H1 (cell line): ENCODE measurements around the gene SNX25. TPM values are rescaled to one million over a fixed set of nuclear protein-coding genes. Genes with fewer than 3 reads are reported as not detected.

Experiments used
- CTCF ChIA-PET: fragments of 300-600 bp; sonication (Branson Sonifier 250); formaldehyde crosslinking; loops from one replicate; lab custom pipeline; 2021; ENCODE audit not compliant: partially characterized antibody; lab: Charles Lee
- POLR2A ChIA-PET: fragments of 300-600 bp; sonication (Branson Sonifier 250); formaldehyde crosslinking; loops from one replicate; lab custom pipeline; 2021; ENCODE audit warnings: inconsistent platforms; ENCODE audit not compliant: partially characterized antibody; lab: Charles Lee
- DNase-seq, 2 experiments: peaks; one replicate each; pipeline versions ENCODE4 v3.0.0 to v3.0.0-alpha.2; 2010 to 2022; ENCODE audit warnings: low spot score in 2 of 2, low read depth in 1 of 2, mixed read lengths in 1 of 2
- FAIRE-seq: peaks from 2 replicates; lab custom pipeline; 2011; peaks lifted over from hg19 to GRCh38; lab: Jason Lieb, UNC
- H2AFZ ChIP-seq: 2 replicates; pipeline ENCODE4 v1.8.1; 2012; ENCODE audit warnings: low read length, inconsistent platforms
- H2AK5ac ChIP-seq: 2 replicates; pipeline ENCODE4 v1.6.1; 2013; ENCODE audit warnings: low read depth, low read length
- H2BK120ac ChIP-seq: replicated peaks from 2 replicates; pipeline ENCODE3; 2013; ENCODE audit warnings: low read depth, low read length, inconsistent platforms
- H2BK12ac ChIP-seq: 2 replicates; pipeline ENCODE4 v1.6.1; 2013; ENCODE audit warnings: low read depth, low read length
- H2BK15ac ChIP-seq: 2 replicates; pipeline ENCODE4 v1.6.1; 2013; ENCODE audit warnings: low read length
- H2BK20ac ChIP-seq: 2 replicates; pipeline ENCODE4 v1.6.1; 2013; ENCODE audit warnings: low read length
- H2BK5ac ChIP-seq: 2 replicates; pipeline ENCODE4 v1.6.1; 2013; ENCODE audit warnings: low read depth, low read length
- H3K14ac ChIP-seq: 2 replicates; pipeline ENCODE4 v1.6.1; 2013; ENCODE audit warnings: inconsistent platforms; ENCODE audit not compliant: insufficient read length
- H3K18ac ChIP-seq: 2 replicates; pipeline ENCODE4 v1.6.1; 2013; ENCODE audit warnings: low read length; ENCODE audit errors: extremely low read depth
- H3K23ac ChIP-seq: 2 replicates; pipeline ENCODE4 v1.6.1; 2013; ENCODE audit warnings: inconsistent platforms; ENCODE audit not compliant: insufficient read length
- H3K23me2 ChIP-seq: 2 replicates; pipeline ENCODE4 v1.6.1; 2013; ENCODE audit warnings: low read depth, low read length
- H3K27ac ChIP-seq: 2 replicates; pipeline ENCODE4 v1.6.1; 2011; ENCODE audit warnings: low read depth, low read length, inconsistent platforms
- H3K27me3 ChIP-seq, 4 experiments: replicated peaks in 1 of 4; 1 replicate in 1 of 4; 2 replicates in 3 of 4; pipeline versions ENCODE4 v1.6.1 to v1.8.1; 2011 to 2013; ENCODE audit warnings: low read length in 3 of 4, mild to moderate bottlenecking in 3 of 4, inconsistent platforms in 2 of 4, mixed read lengths in 2 of 4, moderate library complexity in 1 of 4; ENCODE audit not compliant: control insufficient read depth in 3 of 4, insufficient read depth in 3 of 4; ENCODE audit errors: extremely low read depth in 1 of 4
- H3K36me3 ChIP-seq, 4 experiments: 2 replicates each; pipeline versions ENCODE4 v1.6.1 to v1.8.1; 2011 to 2013; ENCODE audit warnings: mild to moderate bottlenecking in 4 of 4, low read length in 3 of 4, moderate library complexity in 2 of 4, control low read depth in 1 of 4, inconsistent platforms in 1 of 4; ENCODE audit not compliant: insufficient read depth in 4 of 4, control insufficient read depth in 2 of 4
- H3K4ac ChIP-seq: replicated peaks from 2 replicates; pipeline ENCODE3; 2013; ENCODE audit warnings: low read length, low read depth, mixed read lengths, inconsistent platforms; ENCODE audit not compliant: insufficient read length
- H3K4me1 ChIP-seq, 4 experiments: replicated peaks in 1 of 4; 1 replicate in 1 of 4; 2 replicates in 3 of 4; pipeline versions ENCODE4 v1.6.1 to v1.8.1; 2011 to 2013; ENCODE audit warnings: low read length in 3 of 4, inconsistent platforms in 2 of 4, mixed read lengths in 1 of 4; ENCODE audit not compliant: insufficient read depth in 4 of 4, control insufficient read depth in 3 of 4
- H3K4me2 ChIP-seq, 2 experiments: 2 replicates each; pipeline versions ENCODE4 v1.6.1 to v1.8.1; 2011 to 2013; ENCODE audit warnings: low read depth in 2 of 2, low read length in 2 of 2, control low read depth in 1 of 2, inconsistent platforms in 1 of 2, mild to moderate bottlenecking in 1 of 2; ENCODE audit not compliant: insufficient read depth in 1 of 2
- H3K4me3 ChIP-seq, 4 experiments: fragments of 200-600, 300-600 bp in 1 of 4; sonication (generic), shearing (Covaris generic), sonication (Bioruptor Twin) in 1 of 4; 2 replicates each; pipeline versions ENCODE4 v1.5.1 to v1.8.1; 2011 to 2016; ENCODE audit warnings: low read length in 4 of 4, low read depth in 3 of 4, control low read depth in 2 of 4, inconsistent platforms in 2 of 4, mild to moderate bottlenecking in 2 of 4, mixed read lengths in 1 of 4, moderate library complexity in 1 of 4; ENCODE audit not compliant: insufficient read depth in 2 of 4; ENCODE audit errors: extremely low read depth in 1 of 4
- H3K56ac ChIP-seq: replicated peaks from 2 replicates; pipeline ENCODE3; 2013; ENCODE audit warnings: low read depth, mild to moderate bottlenecking, mixed read lengths, low read length, inconsistent platforms; ENCODE audit not compliant: insufficient read length
- H3K79me1 ChIP-seq: 2 replicates; pipeline ENCODE4 v1.6.1; 2013; ENCODE audit warnings: low read depth, low read length, control low read depth
- H3K79me2 ChIP-seq, 2 experiments: 2 replicates each; pipeline versions ENCODE4 v1.6.1 to v1.8.1; 2012 to 2013; ENCODE audit warnings: low read length in 2 of 2, mild to moderate bottlenecking in 2 of 2, inconsistent platforms in 1 of 2; ENCODE audit not compliant: insufficient read depth in 2 of 2, control insufficient read depth in 1 of 2
- H3K9ac ChIP-seq, 4 experiments: replicated peaks in 1 of 4; 1 replicate in 1 of 4; 2 replicates in 3 of 4; pipeline versions ENCODE4 v1.6.1 to v1.8.1; 2011 to 2013; ENCODE audit warnings: low read depth in 3 of 4, low read length in 3 of 4, control low read depth in 2 of 4, mild to moderate bottlenecking in 2 of 4, moderate library complexity in 2 of 4, inconsistent platforms in 1 of 4; ENCODE audit errors: extremely low read depth in 1 of 4
- H3K9me3 ChIP-seq, 2 experiments: 2 replicates each; pipeline versions ENCODE4 v1.6.1 to v1.8.1; 2012 to 2013; ENCODE audit warnings: mild to moderate bottlenecking in 2 of 2, moderate library complexity in 2 of 2, control low read depth in 1 of 2, inconsistent platforms in 1 of 2, low read depth in 1 of 2, low read length in 1 of 2, mixed read lengths in 1 of 2; ENCODE audit not compliant: insufficient read depth in 2 of 2
- H4K20me1 ChIP-seq, 2 experiments: replicated peaks in 1 of 2; 2 replicates each; pipeline versions ENCODE3 to v1.8.1; 2011 to 2013; ENCODE audit warnings: inconsistent platforms in 2 of 2, low read length in 2 of 2, mild to moderate bottlenecking in 1 of 2; ENCODE audit not compliant: insufficient read depth in 2 of 2, control insufficient read depth in 1 of 2
- H4K5ac ChIP-seq: 2 replicates; pipeline ENCODE4 v1.6.1; 2013; ENCODE audit warnings: low read length, low read depth, mixed read lengths, inconsistent platforms; ENCODE audit not compliant: insufficient read length
- H4K8ac ChIP-seq: 2 replicates; pipeline ENCODE4 v1.8.0; 2013; ENCODE audit warnings: mild to moderate bottlenecking, moderate library complexity, low read length, inconsistent platforms; ENCODE audit not compliant: insufficient read depth; ENCODE audit errors: extremely low read depth
- H4K91ac ChIP-seq: replicated peaks from 2 replicates; pipeline ENCODE3; 2013; ENCODE audit warnings: low read length, mixed read lengths, inconsistent platforms; ENCODE audit not compliant: insufficient read length
- JUN ChIP-seq: IDR thresholded peaks from 2 replicates; pipeline ENCODE4 v1.6.1; 2011; ENCODE audit warnings: low read depth, mild to moderate bottlenecking, improper control_type of control experiment, low read length
- RNF2 ChIP-seq: fragments of 200-900, 300-1000 bp; sonication (generic); IDR thresholded peaks from 2 replicates; pipeline ENCODE4 v1.7.1; 2016; ENCODE audit warnings: borderline replicate concordance, low read depth, mild to moderate bottlenecking, antibody characterized with exemption, low read length; ENCODE audit not compliant: poor library complexity, severe bottlenecking; ENCODE audit errors: missing control alignments
- SIX5 ChIP-seq: IDR thresholded peaks from 2 replicates; pipeline ENCODE4 v1.6.1; 2011; ENCODE audit warnings: mild to moderate bottlenecking, low read depth, low read length
- WGBS, 2 experiments: shearing (Covaris generic) in 1 of 2; methylation state at CpG; one replicate each; pipeline versions ENCODE4 v1.1.6 to v1.1.7; 2013 to 2015; ENCODE audit warnings: low lambda C conversion rate in 2 of 2, mixed read lengths in 2 of 2, inconsistent platforms in 1 of 2, low coverage in 1 of 2, missing lambda C conversion rate in 1 of 2; ENCODE audit not compliant: insufficient replicate concordance in 2 of 2, insufficient coverage in 1 of 2, insufficient read length in 1 of 2; ENCODE audit errors: extremely low coverage in 1 of 2, missing lambda C conversion rate in 1 of 2; 5-methylcytosine and 5-hydroxymethylcytosine counted together
- polyA plus RNA-seq, 7 experiments: library from polyadenylated mRNA; depleted of rRNA in 3 of 7; stranded (reverse) in 5 of 7; unstranded in 2 of 7; fragments of >200 nt in 5 of 7; fragments of 200-250 nt in 2 of 7; gene quantifications; 1 replicate in 5 of 7; 2 replicates in 1 of 7; 4 replicates in 1 of 7; pipeline versions ENCODE4 v1.2.1 to v1.2.3, GENCODE V29; 2011 to 2013; ENCODE audit warnings: missing spikeins in 2 of 7, mixed read lengths in 2 of 7
- total RNA-seq: library from RNA; stranded (reverse); fragmentation: NEBNext Ultra II Directional; extraction: Animal tissue kit (Norgen Biotek cat#: 25700); gene quantifications from 2 replicates; pipeline ENCODE4 v1.2.1, GENCODE V29; 2021
- TF ChIP-seq, protein P1 (sequence below): IDR thresholded peaks from 2 replicates; pipeline ENCODE4 v1.6.1; 2011; ENCODE audit warnings: low read length, improper control_type of control experiment

The SNX25 gene
- total and polyA plus RNA-seq, 2 of the 8 experiments (the other 6 are each of a cell fraction or from before 2014, with no cell fraction given) = 5.4 to 19.9 TPM

DNA sequence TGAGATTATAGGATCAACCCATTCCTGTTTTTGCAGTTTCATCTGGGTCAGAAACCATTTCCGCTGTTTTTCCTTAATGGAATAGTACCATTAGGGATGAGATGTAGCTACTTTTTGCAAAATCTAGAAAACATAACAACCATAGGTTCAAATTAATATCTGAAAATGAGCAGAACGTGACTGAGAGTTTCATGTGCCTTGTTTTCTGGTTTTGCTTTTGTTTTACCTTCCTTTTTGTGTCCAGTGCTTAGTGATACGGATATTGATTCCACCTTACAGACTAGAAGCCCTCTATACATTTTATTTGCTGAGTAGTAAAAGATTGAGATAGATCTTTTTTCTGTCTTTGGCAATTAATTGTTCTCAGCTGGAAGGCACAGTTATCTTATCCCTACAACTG, 46.5 kb downstream of the SNX25 start:
- H2BK5ac ChIP-seq = no peak overlapping the region
- H4K91ac ChIP-seq = no peak overlapping the region
- H3K14ac ChIP-seq = no peak overlapping the region
- no peak overlapping the region for H3K18ac ChIP-seq
- H2AFZ ChIP-seq = no peak overlapping the region
- no peak overlapping the region for H3K9ac ChIP-seq
- 80% methylated on average over 3 of the region's 3 CpGs; no CpG with 5 or more reads in 1 of the 2 experiments for WGBS, 2 experiments
- H4K8ac ChIP-seq = no peak overlapping the region
- H3K23me2 ChIP-seq = no peaks in the 10 kb centered on the region
- no peak overlapping the region for H3K27ac ChIP-seq
- H2BK120ac ChIP-seq = no peak overlapping the region
- H3K79me2 ChIP-seq = no peaks in the 10 kb centered on the region
- no peak overlapping the region for H2BK12ac ChIP-seq
- H3K4ac ChIP-seq = no peak overlapping the region
- H3K27me3 ChIP-seq = no peaks in the 10 kb centered on the region
- peaks cover 0 to 4% (median 0%) of the 10 kb centered on the region in 4 experiments; a peak in 2 of 8 replicates for H3K36me3 ChIP-seq
- no peak for FAIRE-seq
- POLR2A ChIA-PET = no interaction called here
- no peak for DNase-seq
- H3K56ac ChIP-seq = no peak overlapping the region
- no peak for TF ChIP-seq RNF2
- TF ChIP-seq, protein P1, sequence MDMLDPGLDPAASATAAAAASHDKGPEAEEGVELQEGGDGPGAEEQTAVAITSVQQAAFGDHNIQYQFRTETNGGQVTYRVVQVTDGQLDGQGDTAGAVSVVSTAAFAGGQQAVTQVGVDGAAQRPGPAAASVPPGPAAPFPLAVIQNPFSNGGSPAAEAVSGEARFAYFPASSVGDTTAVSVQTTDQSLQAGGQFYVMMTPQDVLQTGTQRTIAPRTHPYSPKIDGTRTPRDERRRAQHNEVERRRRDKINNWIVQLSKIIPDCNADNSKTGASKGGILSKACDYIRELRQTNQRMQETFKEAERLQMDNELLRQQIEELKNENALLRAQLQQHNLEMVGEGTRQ = no peak
- no peak for TF ChIP-seq JUN
- no peak for TF ChIP-seq SIX5
- TF ChIP-seq, all 59 proteins: peak for 0
- H2BK15ac ChIP-seq = no peak overlapping the region
- H3K79me1 ChIP-seq = no peaks in the 10 kb centered on the region
- no peak overlapping the region for H3K23ac ChIP-seq
- H3K4me3 ChIP-seq = no peak overlapping the region
- H2BK20ac ChIP-seq = no peak overlapping the region
- no peak overlapping the region for H3K4me2 ChIP-seq
- no peak overlapping the region for H2AK5ac ChIP-seq
- H3K4me1 ChIP-seq = peaks cover 0 to 3% (median 2%) of the 10 kb centered on the region in 4 experiments; a peak in 3 of 7 replicates
- CTCF ChIA-PET = interaction anchor here (2.1 kb wide), 1 partner anchor 16 kb away, joined by 6 read pairs; no protein-coding TSS in a partner anchor
- no peaks in the 10 kb centered on the region for H4K20me1 ChIP-seq
- no peaks in the 10 kb centered on the region for H3K9me3 ChIP-seq
- no peak overlapping the region for H4K5ac ChIP-seq
